AG09319 (cell line): ENCODE data around the gene RBM45.

Source experiments
- DNase-seq: peaks from one replicate; pipeline ENCODE4 v3.0.0-alpha.2; 2010; ENCODE audit warnings: low read depth; ENCODE audit errors: extremely low read depth
- TF ChIP-seq, protein P1 (sequence below): IDR thresholded peaks from 2 replicates; pipeline ENCODE4 v1.5.1; 2011; ENCODE audit warnings: low read depth, mild to moderate bottlenecking, inconsistent platforms, low read length, moderate library complexity

The RBM45 gene

DNA sequence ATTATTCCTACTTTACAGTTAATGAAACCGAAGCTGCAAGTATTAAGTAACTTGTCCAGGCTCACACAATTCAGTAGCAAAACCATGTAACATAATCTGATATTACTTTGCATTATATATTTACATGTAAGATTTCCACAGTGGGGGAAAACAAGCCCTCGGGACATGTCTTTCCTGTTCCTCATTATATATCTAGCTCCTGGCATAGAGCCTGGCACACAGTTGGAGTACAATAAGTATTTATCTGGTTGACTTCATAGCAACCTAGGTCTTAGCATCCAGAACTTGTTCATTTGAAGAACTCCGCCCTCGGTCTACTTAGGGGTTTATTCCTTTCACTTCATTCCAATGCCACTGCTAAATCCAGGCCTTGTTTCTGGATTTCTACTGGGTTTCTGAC, 1.6 kb upstream of the RBM45 start:
- TF ChIP-seq, protein P1, sequence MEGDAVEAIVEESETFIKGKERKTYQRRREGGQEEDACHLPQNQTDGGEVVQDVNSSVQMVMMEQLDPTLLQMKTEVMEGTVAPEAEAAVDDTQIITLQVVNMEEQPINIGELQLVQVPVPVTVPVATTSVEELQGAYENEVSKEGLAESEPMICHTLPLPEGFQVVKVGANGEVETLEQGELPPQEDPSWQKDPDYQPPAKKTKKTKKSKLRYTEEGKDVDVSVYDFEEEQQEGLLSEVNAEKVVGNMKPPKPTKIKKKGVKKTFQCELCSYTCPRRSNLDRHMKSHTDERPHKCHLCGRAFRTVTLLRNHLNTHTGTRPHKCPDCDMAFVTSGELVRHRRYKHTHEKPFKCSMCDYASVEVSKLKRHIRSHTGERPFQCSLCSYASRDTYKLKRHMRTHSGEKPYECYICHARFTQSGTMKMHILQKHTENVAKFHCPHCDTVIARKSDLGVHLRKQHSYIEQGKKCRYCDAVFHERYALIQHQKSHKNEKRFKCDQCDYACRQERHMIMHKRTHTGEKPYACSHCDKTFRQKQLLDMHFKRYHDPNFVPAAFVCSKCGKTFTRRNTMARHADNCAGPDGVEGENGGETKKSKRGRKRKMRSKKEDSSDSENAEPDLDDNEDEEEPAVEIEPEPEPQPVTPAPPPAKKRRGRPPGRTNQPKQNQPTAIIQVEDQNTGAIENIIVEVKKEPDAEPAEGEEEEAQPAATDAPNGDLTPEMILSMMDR: no peak
- no peak for DNase-seq

GRCh38 chr2:178111743-178112142, 494 bp upstream of the RBM45 start:
- no peak for DNase-seq
- TF ChIP-seq, protein P1: no peak

GRCh38 chr2:178114462-178114861, 2.2 kb downstream of the RBM45 start:
- TF ChIP-seq, protein P1: no peak
- no peak for DNase-seq

- TF ChIP-seq, protein P1: no peak
Observed at GRCh38 chr2:178115271-178115670, 3.0 kb downstream of the RBM45 start.

GRCh38 chr2:178117725-178118124, 5.5 kb downstream of the RBM45 start:
- no peak for DNase-seq
- TF ChIP-seq, protein P1: no peak

More at GRCh38 chr2:178115271-178115670, 3.0 kb downstream of the RBM45 start:
- DNase-seq: no peak

- no peak for DNase-seq
- TF ChIP-seq, protein P1: no peak
Observed at GRCh38 chr2:178119179-178119922, 7.1 kb downstream of the RBM45 start.

DNA sequence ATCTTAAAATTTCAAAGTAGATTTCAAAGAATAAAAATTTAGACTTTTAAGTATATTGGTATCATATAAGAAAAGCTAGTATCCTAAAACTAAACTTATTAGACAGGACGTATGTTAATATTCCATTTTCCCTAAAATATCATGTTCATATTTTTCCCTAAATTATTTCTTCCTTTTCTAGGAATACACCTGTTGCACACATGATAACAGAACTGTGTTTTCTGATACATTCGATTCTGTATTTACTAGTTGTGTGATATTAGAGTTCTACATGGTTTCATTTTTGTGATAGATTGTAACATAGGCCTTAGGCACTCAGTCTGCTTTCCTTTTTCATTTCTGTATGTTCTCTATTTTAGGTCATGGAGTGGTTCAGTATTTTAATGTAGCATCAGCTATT, 10.9 kb downstream of the RBM45 start:
- TF ChIP-seq, protein P1: no peak
- no peak for DNase-seq
